Neural cell (in vitro differentiated cells): ENCODE data around the gene ZDHHC16.

Experiments used
- EP300 ChIP-seq: fragments of 450-650 bp; conservative IDR thresholded peaks from 2 replicates; pipeline ENCODE4 v1.6.1; 2014; ENCODE audit warnings: antibody characterized with exemption, mild to moderate bottlenecking, moderate library complexity; ENCODE audit not compliant: poor library complexity, severe bottlenecking
- POLR2AphosphoS5 ChIP-seq: IDR thresholded peaks from 2 replicates; pipeline ENCODE4 v1.6.1; 2012
- TAF1 ChIP-seq: IDR thresholded peaks from 2 replicates; pipeline ENCODE4 v1.6.1; 2012; ENCODE audit warnings: low read depth
- TF ChIP-seq, protein P1 (sequence below): fragments of 450-650 bp; IDR thresholded peaks from 2 replicates; pipeline ENCODE4 v1.5.1; 2014; ENCODE audit warnings: antibody characterized with exemption, mild to moderate bottlenecking, moderate library complexity; ENCODE audit not compliant: poor library complexity, severe bottlenecking
- TF ChIP-seq, protein P2 (sequence below): IDR thresholded peaks from 2 replicates; pipeline ENCODE4 v1.6.1; 2012; ENCODE audit warnings: borderline replicate concordance

GRCh38 chr10:97483506-97483905 lies 37.5 kb downstream of the ZDHHC16 start:
- TF ChIP-seq, protein P1, sequence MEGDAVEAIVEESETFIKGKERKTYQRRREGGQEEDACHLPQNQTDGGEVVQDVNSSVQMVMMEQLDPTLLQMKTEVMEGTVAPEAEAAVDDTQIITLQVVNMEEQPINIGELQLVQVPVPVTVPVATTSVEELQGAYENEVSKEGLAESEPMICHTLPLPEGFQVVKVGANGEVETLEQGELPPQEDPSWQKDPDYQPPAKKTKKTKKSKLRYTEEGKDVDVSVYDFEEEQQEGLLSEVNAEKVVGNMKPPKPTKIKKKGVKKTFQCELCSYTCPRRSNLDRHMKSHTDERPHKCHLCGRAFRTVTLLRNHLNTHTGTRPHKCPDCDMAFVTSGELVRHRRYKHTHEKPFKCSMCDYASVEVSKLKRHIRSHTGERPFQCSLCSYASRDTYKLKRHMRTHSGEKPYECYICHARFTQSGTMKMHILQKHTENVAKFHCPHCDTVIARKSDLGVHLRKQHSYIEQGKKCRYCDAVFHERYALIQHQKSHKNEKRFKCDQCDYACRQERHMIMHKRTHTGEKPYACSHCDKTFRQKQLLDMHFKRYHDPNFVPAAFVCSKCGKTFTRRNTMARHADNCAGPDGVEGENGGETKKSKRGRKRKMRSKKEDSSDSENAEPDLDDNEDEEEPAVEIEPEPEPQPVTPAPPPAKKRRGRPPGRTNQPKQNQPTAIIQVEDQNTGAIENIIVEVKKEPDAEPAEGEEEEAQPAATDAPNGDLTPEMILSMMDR, result no peak
- no peak for TF ChIP-seq TAF1
- TF ChIP-seq, protein P2, sequence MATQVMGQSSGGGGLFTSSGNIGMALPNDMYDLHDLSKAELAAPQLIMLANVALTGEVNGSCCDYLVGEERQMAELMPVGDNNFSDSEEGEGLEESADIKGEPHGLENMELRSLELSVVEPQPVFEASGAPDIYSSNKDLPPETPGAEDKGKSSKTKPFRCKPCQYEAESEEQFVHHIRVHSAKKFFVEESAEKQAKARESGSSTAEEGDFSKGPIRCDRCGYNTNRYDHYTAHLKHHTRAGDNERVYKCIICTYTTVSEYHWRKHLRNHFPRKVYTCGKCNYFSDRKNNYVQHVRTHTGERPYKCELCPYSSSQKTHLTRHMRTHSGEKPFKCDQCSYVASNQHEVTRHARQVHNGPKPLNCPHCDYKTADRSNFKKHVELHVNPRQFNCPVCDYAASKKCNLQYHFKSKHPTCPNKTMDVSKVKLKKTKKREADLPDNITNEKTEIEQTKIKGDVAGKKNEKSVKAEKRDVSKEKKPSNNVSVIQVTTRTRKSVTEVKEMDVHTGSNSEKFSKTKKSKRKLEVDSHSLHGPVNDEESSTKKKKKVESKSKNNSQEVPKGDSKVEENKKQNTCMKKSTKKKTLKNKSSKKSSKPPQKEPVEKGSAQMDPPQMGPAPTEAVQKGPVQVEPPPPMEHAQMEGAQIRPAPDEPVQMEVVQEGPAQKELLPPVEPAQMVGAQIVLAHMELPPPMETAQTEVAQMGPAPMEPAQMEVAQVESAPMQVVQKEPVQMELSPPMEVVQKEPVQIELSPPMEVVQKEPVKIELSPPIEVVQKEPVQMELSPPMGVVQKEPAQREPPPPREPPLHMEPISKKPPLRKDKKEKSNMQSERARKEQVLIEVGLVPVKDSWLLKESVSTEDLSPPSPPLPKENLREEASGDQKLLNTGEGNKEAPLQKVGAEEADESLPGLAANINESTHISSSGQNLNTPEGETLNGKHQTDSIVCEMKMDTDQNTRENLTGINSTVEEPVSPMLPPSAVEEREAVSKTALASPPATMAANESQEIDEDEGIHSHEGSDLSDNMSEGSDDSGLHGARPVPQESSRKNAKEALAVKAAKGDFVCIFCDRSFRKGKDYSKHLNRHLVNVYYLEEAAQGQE, result no peak
- no peak for TF ChIP-seq EP300
- no peak for TF ChIP-seq POLR2AphosphoS5
